ENCODE data around the gene GABPA.
"Not testable (repeated sequence)": the region's sequence is repeated elsewhere in the genome, so short reads cannot be mapped to it uniquely, and the experiment has no call there.

GABPA gene

DNA sequence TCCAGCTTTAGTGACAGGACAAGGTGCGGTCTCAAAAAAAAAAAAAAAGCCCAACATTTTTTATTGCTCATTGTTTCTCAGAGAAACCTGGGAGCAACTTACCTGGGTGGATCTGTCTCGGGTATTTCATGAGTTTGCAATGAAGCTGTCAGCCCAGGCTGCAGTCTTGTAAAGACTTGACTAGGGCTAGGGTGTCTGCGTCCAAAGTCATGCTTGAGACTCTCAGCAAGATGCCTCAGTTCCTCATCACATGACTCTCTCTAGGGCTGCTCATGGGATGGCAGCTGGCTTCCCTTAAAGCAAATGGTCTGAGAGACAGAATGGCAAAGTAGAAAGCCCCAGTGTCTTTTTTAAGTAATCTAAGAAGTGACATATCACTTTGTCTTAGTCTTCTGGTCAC, 8.1 kb downstream of the GABPA start:
- DNase-seq: no peak

DNA sequence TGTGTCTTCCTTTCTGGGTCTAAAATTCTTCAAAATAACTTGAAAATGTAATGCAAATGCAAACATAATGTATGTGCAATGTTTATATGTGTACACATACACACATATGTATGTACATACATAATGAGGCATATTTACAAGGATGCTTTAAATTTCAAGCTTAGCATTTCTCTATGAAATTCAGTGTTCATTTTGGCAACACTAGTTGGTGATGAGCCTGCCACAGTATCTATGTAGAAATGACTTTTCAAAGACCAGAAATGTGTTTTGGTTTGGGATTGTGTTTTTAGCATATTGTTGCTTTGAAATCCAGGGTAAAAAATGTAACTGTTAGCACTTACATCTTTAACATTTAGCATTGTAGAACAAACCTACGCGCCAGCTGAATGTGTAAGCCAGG, 10.1 kb downstream of the GABPA start:
- DNase-seq: no peak

DNA sequence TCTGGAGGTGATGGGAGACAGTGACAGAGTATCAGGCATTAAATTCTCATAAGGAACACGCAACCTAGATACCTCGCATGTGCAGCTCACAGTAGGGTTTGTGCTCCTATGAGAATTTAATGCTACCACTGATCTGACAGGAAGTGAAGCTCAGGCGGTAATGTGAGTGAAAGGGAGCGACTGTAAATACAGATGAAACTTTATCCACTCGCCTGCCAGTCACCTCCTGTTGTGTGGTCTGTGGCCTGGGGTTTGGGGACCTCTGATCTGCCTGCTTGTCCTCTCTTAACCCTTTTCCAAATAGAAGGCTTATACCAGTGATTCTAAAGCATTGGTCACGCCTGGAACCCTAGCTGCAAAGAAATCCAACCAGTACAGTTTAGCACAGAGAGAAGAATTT, 15.3 kb downstream of the GABPA start:
- no peak for DNase-seq

DNA sequence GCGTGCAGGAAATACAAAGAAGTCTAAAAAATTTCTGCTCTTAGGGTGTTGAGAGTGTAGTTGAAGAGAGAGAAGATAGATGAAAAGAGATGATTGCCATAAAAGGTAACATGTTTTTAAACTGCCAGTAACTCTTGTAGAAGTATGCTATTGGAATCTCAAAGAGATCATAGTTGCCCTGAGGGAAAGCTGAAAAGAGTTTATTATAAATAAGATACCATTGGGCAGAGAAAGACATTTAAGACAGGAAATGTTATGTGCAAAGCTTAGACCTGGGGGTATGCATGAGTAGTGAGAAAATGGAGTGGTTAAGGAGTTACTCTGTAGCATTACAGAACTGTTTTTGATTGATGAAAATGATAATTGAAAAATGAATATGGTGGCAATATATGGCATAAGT, 17.6 kb downstream of the GABPA start:
- no peak for DNase-seq

DNA sequence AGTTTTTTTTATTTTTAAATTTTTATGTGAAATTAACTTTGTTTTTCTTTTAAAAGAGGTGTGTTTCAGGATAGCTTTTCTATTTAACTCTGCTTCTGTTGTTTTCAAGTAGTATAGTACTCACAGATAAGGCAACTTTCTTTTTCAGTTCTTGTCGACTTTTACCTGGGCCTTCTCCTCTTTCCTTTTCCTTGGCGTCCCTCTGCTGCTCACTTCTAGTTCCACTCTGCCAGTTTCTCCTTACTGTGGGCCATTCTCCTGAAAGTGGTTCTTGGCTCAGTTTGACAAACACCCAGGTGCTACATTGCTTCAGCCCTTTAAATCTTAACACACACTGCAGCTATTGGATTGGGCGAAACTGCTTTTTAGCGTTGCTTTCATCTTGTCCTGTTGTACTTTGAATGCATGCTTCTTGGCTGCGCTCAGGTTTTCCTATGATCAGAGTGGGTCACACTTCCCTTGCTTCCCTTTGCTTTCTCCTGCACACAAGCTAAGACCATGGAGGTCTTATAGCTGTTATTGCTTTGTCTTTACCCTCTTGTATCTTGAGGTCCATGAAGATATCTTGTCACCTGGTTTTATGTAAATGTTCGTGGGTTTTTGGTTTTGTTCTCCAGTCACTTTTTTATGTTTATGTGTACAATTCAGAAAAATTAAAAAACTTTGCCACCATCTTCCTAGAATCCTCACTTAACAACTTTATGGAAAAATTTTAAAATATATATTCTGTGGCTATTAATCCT, 21.6 kb downstream of the GABPA start:
- DNase-seq: no peak

DNA sequence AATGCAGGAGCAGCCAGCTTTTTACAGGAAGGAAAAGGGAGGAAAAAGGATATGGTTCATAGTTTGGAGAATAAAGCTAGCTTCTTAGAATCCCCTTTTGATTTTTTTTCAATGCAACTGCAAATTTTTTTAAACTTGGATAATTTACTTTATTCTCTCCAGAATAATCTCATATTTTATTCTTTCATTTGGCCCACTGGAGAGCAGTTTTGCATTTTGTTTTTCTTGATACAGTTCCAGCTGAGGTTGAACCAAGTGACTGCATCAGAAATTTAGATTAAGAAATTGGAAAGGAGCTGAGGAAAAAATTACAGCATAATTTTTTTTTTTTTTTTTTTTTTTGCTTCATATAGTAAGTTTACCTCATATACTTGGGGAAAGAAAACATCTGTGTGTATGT, 22.8 kb downstream of the GABPA start:
- DNase-seq: no peak

DNA sequence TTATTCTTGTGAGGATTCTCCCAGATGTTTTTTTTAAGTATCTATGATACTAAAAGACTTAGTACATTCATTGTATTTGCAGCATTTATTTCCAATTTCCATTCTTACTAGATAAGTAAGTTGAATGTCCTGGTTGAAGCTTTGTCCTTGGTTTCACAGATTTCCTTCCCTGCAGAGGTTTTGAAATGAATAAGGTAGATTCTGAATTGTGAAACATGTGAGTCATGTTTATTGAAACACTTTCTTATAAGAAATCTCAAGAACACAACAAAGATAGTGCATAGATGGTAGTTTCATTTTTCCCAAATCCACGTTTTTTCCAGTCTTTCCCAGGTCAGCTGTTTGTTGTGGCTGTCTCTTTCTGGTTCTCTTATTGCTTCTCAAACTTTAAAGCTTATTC, 24.8 kb downstream of the GABPA start:
- no peak for DNase-seq

DNA sequence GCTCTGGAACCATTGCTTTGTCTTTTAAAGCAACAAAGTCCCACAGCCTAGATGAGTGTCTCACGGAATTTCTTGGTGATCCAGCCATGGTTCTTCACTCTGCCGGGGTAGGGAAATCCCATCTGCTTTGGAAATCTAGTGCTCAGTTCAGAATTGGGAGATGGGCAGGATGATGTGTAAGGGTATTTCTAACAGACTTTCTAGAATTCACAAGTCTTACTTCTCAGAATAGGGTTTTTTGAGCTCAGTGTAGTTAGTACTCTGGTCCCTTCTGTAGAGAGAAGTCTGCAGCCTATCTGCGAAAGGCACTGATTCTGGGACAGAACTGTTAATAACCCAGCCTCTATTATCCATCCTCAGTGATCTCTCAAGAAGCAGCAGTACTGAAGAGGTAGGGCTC, 25.3 kb downstream of the GABPA start:
- DNase-seq: no peak

DNA sequence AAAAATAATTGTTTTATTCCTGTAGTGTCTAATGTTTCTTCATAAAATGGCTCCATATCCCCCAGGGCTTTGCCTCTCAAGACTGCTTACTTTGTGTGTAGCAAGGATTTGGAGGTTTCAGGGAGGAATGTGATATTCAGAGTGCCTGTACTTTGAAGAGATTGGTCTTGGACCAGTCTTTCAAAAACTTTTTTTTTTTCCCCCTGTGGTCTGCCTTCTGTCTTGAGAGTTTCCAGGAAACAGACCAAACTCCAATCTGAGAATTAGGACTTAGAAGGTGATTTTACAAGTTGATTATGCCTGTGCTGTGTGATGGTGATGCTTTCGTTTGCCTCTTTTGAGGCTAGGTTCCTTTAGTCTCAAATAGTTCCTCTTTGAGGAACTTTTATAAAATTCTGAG, 25.9 kb downstream of the GABPA start:
- no peak for DNase-seq

DNA sequence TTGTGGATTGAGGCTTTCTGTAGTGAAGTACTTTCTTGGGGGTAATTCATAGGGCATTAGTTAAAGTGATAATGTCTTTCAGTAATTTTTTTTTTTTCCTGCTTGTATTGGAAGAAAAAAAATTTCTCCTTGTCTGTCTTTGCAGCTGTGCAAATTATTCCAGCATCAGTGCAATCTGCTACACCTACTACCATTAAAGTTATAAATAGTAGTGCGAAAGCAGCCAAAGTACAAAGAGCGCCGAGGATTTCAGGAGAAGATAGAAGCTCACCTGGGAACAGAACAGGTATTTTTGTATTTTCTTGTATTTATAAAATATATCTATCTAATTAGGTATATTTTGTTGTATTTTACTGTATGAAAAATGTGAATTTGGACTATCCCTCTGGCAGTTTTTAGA, 29.3 kb downstream of the GABPA start:
- DNase-seq: no peak

DNA sequence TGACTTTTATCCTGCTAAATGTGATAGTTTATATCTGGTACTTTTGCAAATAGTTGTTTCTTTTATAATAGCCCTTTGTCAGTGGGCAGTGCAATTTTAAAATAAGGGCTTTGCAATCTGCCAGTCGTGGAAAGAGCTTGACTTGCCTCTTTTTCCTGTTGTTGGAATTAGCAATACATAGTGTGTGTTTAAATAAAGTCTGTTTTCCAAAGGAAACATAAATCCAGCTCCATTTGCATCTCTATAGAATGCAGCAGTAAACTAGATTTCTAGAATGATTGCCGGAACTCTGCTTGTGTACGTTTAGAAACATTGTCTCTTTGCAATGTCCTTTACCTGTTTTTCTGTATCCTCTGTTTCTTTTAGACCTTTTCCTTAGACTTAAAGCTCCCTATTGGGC, 33.1 kb downstream of the GABPA start:
- DNase-seq: no peak

DNA sequence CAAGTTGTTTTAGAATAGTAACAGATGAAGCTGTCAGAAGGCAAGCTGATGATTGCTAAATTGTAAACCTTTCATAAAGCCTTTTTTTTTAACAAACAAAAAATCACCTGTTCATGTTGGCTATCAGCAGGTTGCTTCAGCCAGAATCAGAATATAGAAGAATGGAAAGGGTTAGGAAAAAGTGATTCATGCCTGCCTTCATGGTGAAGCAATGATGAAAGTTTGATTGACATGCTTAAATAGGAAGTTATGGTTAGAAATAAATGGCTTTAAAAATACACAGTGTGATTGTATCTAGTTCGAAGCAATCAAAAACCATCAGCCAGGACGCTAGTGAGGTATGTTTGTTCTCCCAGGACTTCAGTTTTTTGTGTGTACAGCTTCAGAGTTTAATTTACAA, 37.9 kb downstream of the GABPA start:
- DNase-seq: no peak

DNA sequence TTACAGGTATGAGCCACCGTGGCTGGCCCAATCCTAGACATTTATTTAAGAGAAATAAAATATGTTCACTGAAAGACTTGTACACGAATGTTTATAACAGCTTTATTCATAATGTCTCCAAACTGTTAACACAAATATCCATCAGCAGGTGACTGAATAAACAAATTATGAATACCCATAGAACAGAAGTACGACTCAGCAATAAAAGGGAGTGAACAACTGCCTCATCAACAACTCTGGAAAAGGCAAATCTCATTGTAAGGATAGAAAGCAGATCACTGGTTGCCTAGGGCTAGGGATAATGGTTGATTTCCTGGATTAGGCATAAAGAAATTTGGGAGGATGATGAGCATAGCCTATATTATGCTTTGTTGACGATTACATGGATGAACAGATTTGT, 41.7 kb downstream of the GABPA start:
- DNase-seq: no peak

DNA sequence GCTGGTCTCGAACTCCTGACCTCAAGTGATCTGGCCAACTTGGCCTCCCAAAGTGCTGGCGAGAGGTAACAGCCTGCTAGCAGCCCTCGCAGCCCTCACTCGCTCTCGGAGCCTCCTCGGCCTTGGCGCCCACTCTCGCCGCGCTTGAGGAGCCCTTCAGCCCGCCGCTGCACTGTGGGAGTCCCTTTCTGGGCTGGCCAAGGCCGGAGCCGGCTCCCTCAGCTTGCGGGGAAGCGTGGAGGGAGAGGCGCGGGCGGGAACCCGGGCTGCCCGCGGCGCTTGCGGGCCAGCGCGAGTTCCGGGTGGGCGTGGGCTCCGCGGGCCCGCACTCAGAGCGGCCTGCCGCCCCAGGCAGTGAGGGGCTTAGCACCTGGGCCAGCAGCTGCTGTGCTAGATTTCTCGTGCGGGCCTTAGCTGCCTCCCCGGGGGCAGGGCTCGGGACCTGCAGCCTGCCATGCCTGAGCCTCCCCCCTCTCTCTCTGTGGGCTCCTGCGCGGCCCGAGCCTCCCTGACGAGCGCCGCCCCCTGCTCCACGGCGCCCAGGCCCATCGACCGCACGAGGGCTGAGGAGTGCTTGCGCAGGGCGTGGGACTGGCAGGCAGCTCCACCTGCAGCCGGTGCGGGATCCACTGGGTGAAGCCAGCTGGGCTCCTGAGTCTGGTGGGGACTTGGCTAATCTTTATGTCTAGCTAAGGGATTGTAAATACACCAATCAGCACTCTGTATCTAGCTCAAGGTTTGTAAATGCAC, 43.5 kb downstream of the GABPA start:
- not testable (repeated sequence) for DNase-seq

DNA sequence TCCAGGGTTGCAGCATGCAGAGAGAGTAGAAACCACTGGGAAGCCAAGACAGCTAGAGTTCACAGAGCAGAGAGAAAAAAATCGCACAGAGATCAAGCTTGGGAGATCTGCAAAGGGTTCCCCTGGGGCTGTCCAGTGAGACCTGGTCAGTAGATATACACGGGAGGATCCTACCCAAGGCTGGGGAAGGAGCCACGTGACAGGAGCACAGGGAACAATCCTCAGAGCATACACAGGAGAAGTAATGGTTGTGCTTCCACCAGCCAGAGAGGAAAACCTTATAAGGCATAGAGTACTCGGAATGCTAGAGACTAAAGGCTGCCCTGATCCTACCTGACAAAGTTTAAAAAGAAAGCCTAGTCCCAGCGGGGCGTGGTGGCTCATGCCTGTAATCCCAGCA, 53.9 kb downstream of the GABPA start:
- DNase-seq: no peak

DNA sequence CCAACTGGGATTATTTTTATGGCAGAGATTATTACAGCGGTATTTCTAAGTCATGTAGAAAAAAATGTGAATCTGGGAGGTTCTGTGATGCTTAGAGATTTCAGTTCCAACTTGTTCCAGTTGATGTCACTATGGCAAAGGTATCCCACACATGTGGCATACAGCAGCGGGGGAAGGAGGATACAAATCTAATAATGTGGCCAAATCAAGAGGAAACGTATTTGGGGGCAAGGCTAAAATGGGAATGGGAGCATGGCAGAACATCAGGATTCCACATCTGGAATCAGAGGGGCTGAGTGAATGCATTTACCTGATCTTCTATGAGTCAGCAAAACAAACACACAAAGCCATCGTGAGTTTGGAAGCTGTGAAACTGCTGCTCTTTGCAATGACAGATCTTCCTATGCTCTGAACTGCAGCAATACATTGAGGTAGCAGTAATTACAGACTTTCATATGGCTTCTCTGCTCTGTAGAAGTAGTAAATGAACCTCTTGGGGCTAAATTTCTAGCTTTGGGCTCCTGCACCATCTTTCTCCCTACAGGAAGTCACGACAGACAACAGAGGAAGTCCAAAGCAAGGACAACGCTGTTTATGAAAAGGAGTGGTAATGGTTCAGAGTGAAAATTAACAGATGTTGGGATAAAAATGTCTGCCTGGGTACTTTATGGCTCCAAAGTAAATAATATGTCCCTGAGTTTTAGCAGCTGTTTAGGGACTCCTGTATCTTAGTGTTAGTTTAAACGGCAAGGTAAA, 55.5 kb downstream of the GABPA start:
- peak; percentile 60 for DNase-seq

DNA sequence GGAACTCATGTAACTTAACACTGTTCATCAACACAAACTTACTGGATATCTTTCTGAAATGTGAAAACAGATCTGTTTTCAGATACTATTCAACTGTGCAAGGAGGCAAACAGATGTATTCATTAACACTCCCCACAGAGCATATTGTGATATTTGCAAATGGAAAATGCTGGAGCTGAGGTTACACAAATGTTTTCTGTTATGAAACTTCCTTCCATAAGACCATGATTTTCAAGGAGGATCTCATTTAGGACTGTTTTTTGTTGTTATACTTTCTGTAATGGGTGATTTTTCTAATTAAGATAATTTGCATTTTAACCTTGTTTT, 56.1 kb downstream of the GABPA start:
- DNase-seq: no peak

DNA sequence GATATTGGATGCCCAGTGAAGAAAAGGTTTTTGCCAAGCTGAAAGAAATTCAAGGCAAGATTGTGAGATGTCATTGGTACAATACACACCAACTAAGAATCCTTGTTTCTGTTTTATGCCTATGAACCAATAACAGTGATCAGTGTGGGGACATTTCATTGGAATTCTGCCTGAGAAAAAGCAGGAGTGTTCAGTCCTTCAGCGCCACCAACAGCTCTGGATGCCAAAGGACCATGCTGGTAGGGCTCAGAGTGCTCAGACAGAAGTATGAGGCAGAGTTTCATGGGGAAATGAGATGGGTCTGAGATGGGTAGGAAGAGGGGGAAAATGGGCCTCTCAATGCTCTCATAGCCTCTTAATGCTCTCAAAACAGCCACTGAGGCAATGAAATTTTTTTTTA, 56.5 kb downstream of the GABPA start:
- DNase-seq: no peak

DNA sequence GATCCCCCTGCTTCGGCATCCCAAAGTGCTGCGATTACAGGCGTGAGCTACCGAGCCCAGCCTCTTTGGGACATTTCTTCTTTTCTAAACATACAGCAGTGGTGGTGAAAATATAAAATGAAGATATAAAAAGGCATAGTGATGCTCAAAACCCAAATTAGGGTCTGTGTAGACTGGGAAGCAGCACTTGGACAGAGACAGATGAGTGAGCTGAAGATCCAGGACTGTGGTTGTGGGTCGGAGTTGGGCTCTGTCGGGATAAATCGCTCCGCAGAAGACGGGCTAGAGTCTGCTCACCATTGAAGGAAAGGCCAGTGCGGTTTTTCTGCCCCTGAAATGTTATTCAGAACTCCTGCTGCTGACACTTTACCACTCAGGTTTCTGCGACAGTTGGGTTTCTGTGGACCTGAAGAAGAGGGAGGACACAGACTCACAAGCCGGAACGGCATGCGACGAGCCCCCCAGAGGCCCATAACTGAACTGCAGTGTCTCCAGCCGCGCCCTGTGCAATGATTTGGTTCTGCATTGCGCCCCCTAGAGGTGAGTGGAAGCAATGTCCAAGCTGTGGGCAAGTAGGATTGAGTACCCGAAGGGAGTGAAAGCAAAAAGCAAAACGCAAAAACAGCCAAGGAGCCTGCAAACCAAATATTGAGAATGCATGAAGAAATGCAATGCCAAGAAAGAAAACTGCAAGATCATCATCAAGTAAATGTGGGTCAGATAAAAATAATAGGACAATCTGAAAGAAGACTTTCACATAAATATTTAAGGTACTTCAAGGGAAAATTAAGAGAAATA, 66.6 kb downstream of the GABPA start:
- peak; percentile 76 for DNase-seq

DNA sequence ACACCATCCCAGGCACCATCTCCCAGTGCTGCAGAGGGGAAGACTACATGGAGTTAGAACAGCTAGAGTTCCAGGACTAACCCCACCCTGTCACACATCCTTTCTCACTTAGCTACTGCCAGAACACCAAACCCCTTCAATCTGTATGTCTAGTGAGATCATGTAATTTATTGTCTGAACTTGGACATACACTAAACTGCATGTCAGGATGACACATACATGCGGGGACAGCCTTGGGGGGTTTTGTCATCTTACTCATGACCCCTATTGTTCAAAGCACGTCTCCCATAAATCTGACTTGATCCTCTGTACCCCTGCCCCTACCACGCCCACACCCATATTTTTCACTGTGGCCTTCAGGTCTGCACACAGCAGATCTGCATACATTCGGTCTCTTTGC, 71.3 kb downstream of the GABPA start:
- DNase-seq: no peak

DNA sequence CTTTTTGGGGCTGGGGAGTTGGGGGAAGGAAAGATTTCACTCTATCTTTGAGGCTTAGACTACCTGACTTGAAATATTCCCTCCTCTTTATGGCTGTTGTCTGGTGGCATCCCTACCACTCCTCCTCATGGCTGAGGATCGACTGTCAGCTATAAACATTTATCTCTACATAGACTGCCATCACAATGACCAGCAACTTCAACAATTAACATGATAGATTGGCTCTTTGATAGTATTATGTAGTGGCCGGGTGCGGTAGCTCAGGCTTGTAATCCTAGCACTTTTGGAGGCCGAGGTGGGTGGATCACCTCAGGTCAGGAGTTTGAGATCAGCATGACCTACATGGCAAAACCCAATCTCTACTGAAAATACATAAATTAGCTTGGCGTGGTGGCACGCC, 72.4 kb downstream of the GABPA start:
- DNase-seq: no peak

DNA sequence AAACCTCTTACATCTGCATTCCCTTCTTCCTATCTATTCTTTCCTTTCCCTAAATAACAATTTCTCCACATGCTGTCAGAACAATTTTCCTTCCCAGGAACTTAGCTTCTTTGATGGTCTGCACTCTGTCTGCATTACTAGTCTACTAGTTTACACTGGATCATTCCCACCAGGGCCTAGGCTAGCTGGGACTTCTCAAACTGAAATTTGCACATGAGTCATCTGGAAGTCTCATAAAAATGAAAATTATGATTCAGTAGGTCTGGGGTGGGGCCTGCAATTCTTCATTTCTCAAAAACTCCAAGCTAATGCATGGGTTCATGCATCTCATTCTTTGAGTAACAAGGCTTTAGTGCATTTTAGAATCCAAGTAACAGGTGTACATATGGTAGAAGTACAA, 74.2 kb downstream of the GABPA start:
- peak; percentile 28 for DNase-seq

DNA sequence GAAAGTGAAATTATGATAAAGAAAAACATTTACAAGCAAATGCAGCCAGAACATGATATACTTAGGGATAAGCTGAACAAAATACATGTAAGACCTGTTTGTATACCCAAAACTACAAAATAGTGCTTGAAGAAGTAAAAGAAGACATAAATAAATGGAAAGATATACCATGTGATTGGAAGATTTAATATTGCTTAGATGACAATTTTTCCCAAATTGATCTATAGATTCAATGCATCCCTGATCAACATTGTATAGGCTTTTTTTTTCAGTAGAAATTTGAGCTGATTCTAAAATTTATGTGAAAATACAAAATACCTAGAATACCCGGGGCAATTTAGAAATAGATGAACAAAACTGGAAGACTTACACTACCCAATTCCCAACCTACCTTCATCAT, 76.4 kb downstream of the GABPA start:
- no peak for DNase-seq

Data from fibroblast of skin of abdomen (primary cell).